WTC11 (cell line): Measurements from ENCODE around the gene SPRY1. TPM values are rescaled to one million over a fixed set of nuclear protein-coding genes. Genes with fewer than 3 reads are reported as not detected.

Experiments
- ATAC-seq: fragments of 200-7000 bp; cut with Tn5 transposase; 2 replicates; pipeline ENCODE4 v1.10.0; 2021; ENCODE audit warnings: mild to moderate bottlenecking, moderate library complexity
- CTCF ChIA-PET: fragments of 300-600 bp; sonication (Branson Sonifier 250); formaldehyde crosslinking; loops from one replicate; lab custom pipeline; 2021; ENCODE audit warnings: antibody characterized with exemption; lab: Charles Lee
- POLR2A ChIA-PET: fragments of 350-600 bp; sonication (Branson Sonifier 250); formaldehyde crosslinking; loops from one replicate; lab custom pipeline; 2021; ENCODE audit warnings: antibody characterized with exemption; lab: Charles Lee
- DNase-seq: peaks from one replicate; pipeline ENCODE4 v3.0.0; 2021; ENCODE audit warnings: low spot score
- H3K27ac Mint-ChIP-seq: 2 replicates; pipeline ENCODE4 v1.8.0; 2021; ENCODE audit warnings: mixed read lengths
- H3K27me3 Mint-ChIP-seq: 2 replicates; pipeline ENCODE4 v1.8.0; 2021; ENCODE audit warnings: low read depth, mild to moderate bottlenecking, moderate library complexity, mixed read lengths
- H3K36me3 Mint-ChIP-seq: 2 replicates; pipeline ENCODE4 v1.8.0; 2021; ENCODE audit warnings: mixed read lengths
- H3K4me1 Mint-ChIP-seq: 2 replicates; pipeline ENCODE4 v1.8.0; 2022; ENCODE audit warnings: mixed read lengths
- H3K4me3 Mint-ChIP-seq: 2 replicates; pipeline ENCODE4 v1.8.0; 2021; ENCODE audit warnings: mild to moderate bottlenecking, moderate library complexity, mixed read lengths
- H3K9me3 Mint-ChIP-seq: 2 replicates; pipeline ENCODE4 v1.8.0; 2021; ENCODE audit warnings: mixed read lengths
- ATF1 ChIP-seq: sonication (generic); formaldehyde crosslinking; IDR thresholded peaks from 2 replicates; pipeline ENCODE4 v1.8.1; 2023; ENCODE audit warnings: mild to moderate bottlenecking, moderate library complexity, missing genetic modification reagents
- CREB1 ChIP-seq: sonication (generic); formaldehyde crosslinking; IDR thresholded peaks from 2 replicates; pipeline ENCODE4 v1.8.0; 2023; ENCODE audit warnings: mild to moderate bottlenecking, missing genetic modification reagents
- CREM ChIP-seq: sonication (generic); formaldehyde crosslinking; IDR thresholded peaks from 2 replicates; pipeline ENCODE4 v1.8.1; 2022; ENCODE audit warnings: mild to moderate bottlenecking, missing genetic modification reagents, moderate library complexity
- NFE2L1 ChIP-seq: sonication (generic); formaldehyde crosslinking; IDR thresholded peaks from 2 replicates; pipeline ENCODE4 v1.8.1; 2023; ENCODE audit warnings: missing genetic modification reagents
- NFYB ChIP-seq: sonication (generic); formaldehyde crosslinking; conservative IDR thresholded peaks from 2 replicates; pipeline ENCODE4 v1.8.0; 2022; ENCODE audit warnings: low read depth, missing genetic modification reagents
- NR1H2 ChIP-seq: sonication (generic); formaldehyde crosslinking; IDR thresholded peaks from 2 replicates; pipeline ENCODE4 v1.9.0; 2021; ENCODE audit warnings: mild to moderate bottlenecking, moderate library complexity, missing genetic modification reagents
- TEAD1 ChIP-seq: sonication (generic); formaldehyde crosslinking; IDR thresholded peaks from 2 replicates; pipeline ENCODE4 v1.8.0; 2022; ENCODE audit warnings: mild to moderate bottlenecking, missing genetic modification reagents
- TEAD4 ChIP-seq: sonication (generic); formaldehyde crosslinking; IDR thresholded peaks from 2 replicates; pipeline ENCODE4 v1.8.0; 2022; ENCODE audit warnings: mild to moderate bottlenecking, missing genetic modification reagents
- ZNF138 ChIP-seq: sonication (generic); formaldehyde crosslinking; conservative IDR thresholded peaks from 2 replicates; pipeline ENCODE4 v1.8.1; 2022; ENCODE audit warnings: mild to moderate bottlenecking, moderate library complexity, missing genetic modification reagents
- ZNF416 ChIP-seq: fragments of 250-450 bp; sonication (Bioruptor Pico); IDR thresholded peaks from 2 replicates; pipeline ENCODE4 v1.9.0; 2021; ENCODE audit warnings: mild to moderate bottlenecking, inconsistent platforms
- total RNA-seq: library from RNA; stranded (reverse); gene quantifications from 3 replicates; pipeline ENCODE4 v1.2.3, GENCODE V29; 2021
- TF ChIP-seq, protein P1 (sequence below): sonication (generic); formaldehyde crosslinking; IDR thresholded peaks from 2 replicates; pipeline ENCODE4 v1.8.0; 2023; ENCODE audit warnings: missing genetic modification reagents, mild to moderate bottlenecking, borderline replicate concordance
- TF ChIP-seq, protein P2 (sequence below): sonication (generic); formaldehyde crosslinking; IDR thresholded peaks from 2 replicates; pipeline ENCODE4 v1.8.1; 2023; ENCODE audit warnings: mild to moderate bottlenecking, missing genetic modification reagents, moderate library complexity
- TF ChIP-seq, protein P3 (sequence below): sonication (generic); formaldehyde crosslinking; IDR thresholded peaks from 2 replicates; pipeline ENCODE4 v1.8.0; 2023; ENCODE audit warnings: mild to moderate bottlenecking, missing genetic modification reagents
- TF ChIP-seq, protein P4 (sequence below): fragments of 250-450 bp; sonication (Bioruptor Pico); IDR thresholded peaks from 2 replicates; pipeline ENCODE4 v1.9.0; 2021; ENCODE audit warnings: moderate library complexity, mild to moderate bottlenecking, inconsistent platforms, borderline replicate concordance
- TF ChIP-seq, protein P5 (sequence below): sonication (generic); formaldehyde crosslinking; IDR thresholded peaks from 2 replicates; pipeline ENCODE4 v1.8.0; 2022; ENCODE audit warnings: missing genetic modification reagents

Gene SPRY1
- total RNA-seq, 1 experiment from 2014 or later, result 107 TPM

DNA sequence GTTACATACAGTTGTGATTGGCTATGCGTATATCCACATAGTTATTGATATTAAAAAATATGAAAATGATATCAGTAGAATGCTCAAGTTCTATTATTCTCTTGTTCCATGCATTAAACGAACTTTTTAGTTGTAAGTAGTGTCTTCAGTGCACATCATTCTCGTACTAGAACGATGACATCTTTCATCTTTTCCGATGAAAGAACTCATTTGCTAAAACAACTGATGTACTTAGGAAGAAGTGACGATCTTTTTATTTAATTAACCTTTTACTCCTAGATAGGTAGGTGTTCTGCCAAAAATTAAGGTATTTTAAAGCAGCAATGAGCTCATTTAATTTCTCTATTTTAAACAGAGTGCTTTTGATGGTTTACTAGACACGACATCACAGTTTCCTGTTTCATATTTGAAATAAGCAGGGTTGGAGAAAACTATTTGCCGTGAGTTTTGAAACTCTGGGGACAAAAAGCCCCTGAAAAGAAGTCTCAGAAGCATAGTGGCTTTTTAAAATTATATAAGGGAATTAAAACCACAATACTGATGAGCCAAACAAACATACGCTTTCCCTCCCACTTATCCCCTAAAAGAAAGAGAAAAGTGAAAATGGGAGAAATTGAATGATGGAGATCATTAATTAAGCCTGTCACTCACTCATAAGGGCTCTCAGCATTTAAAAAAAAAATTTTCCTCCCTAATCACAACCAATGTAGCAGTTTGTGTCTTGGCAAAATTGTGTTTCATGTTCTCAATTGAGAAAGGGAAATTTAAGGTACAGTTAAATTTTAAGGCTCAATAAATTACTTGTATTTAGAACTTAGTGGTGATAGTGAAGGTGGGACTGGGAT, 25.6 kb downstream of the SPRY1 start (continued):
- TF ChIP-seq, protein P1, sequence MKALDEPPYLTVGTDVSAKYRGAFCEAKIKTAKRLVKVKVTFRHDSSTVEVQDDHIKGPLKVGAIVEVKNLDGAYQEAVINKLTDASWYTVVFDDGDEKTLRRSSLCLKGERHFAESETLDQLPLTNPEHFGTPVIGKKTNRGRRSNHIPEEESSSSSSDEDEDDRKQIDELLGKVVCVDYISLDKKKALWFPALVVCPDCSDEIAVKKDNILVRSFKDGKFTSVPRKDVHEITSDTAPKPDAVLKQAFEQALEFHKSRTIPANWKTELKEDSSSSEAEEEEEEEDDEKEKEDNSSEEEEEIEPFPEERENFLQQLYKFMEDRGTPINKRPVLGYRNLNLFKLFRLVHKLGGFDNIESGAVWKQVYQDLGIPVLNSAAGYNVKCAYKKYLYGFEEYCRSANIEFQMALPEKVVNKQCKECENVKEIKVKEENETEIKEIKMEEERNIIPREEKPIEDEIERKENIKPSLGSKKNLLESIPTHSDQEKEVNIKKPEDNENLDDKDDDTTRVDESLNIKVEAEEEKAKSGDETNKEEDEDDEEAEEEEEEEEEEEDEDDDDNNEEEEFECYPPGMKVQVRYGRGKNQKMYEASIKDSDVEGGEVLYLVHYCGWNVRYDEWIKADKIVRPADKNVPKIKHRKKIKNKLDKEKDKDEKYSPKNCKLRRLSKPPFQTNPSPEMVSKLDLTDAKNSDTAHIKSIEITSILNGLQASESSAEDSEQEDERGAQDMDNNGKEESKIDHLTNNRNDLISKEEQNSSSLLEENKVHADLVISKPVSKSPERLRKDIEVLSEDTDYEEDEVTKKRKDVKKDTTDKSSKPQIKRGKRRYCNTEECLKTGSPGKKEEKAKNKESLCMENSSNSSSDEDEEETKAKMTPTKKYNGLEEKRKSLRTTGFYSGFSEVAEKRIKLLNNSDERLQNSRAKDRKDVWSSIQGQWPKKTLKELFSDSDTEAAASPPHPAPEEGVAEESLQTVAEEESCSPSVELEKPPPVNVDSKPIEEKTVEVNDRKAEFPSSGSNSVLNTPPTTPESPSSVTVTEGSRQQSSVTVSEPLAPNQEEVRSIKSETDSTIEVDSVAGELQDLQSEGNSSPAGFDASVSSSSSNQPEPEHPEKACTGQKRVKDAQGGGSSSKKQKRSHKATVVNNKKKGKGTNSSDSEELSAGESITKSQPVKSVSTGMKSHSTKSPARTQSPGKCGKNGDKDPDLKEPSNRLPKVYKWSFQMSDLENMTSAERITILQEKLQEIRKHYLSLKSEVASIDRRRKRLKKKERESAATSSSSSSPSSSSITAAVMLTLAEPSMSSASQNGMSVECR (CRISPR knock-in tag), result no peak
- TF ChIP-seq ZNF138 (no peak), ZNF416 (CRISPR knock-in tag) (no peak)
- TF ChIP-seq, protein P2, sequence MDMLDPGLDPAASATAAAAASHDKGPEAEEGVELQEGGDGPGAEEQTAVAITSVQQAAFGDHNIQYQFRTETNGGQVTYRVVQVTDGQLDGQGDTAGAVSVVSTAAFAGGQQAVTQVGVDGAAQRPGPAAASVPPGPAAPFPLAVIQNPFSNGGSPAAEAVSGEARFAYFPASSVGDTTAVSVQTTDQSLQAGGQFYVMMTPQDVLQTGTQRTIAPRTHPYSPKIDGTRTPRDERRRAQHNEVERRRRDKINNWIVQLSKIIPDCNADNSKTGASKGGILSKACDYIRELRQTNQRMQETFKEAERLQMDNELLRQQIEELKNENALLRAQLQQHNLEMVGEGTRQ (CRISPR knock-in tag), result no peak

DNA sequence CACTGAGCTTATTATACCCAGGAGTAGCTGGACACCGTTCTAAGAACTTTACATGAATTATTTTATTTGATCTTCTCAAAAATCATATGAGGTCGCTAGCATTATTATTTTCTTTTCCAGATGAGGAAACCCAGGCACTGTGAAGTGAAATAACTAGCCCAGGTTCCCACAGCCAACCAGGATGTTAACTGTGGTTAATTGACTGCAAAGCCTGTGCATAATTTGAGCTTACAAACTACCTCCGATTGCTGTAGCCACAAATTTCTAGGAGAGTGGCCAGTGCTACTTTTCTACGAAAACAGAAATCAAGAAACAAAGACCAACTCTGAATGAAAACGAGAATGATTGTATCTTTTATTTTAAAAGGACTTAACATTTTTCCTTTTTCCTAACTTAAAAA, 27.2 kb downstream of the SPRY1 start:
- Mint-ChIP-seq H3K9me3 (peaks cover 33% of the 10 kb centered on the region), H3K4me3 (no peak overlapping the region), H3K36me3 (peaks cover 28% of the 10 kb centered on the region), H3K4me1 (peaks cover 32% of the 10 kb centered on the region), H3K27ac (no peak overlapping the region), H3K27me3 (no peaks in the 10 kb centered on the region)
- ATAC-seq, result no peak
- TF ChIP-seq ATF1 (CRISPR knock-in tag) (no peak), CREB1 (no peak), NFYB (CRISPR knock-in tag) (no peak), NR1H2 (CRISPR knock-in tag) (no peak), NFE2L1 (CRISPR knock-in tag) (no peak), CREM (CRISPR knock-in tag) (no peak), TEAD4 (CRISPR knock-in tag) (no peak), TEAD1 (CRISPR knock-in tag) (no peak)
- TF ChIP-seq, protein P3, sequence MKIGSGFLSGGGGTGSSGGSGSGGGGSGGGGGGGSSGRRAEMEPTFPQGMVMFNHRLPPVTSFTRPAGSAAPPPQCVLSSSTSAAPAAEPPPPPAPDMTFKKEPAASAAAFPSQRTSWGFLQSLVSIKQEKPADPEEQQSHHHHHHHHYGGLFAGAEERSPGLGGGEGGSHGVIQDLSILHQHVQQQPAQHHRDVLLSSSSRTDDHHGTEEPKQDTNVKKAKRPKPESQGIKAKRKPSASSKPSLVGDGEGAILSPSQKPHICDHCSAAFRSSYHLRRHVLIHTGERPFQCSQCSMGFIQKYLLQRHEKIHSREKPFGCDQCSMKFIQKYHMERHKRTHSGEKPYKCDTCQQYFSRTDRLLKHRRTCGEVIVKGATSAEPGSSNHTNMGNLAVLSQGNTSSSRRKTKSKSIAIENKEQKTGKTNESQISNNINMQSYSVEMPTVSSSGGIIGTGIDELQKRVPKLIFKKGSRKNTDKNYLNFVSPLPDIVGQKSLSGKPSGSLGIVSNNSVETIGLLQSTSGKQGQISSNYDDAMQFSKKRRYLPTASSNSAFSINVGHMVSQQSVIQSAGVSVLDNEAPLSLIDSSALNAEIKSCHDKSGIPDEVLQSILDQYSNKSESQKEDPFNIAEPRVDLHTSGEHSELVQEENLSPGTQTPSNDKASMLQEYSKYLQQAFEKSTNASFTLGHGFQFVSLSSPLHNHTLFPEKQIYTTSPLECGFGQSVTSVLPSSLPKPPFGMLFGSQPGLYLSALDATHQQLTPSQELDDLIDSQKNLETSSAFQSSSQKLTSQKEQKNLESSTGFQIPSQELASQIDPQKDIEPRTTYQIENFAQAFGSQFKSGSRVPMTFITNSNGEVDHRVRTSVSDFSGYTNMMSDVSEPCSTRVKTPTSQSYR (CRISPR knock-in tag), result no peak
- TF ChIP-seq, protein P4, sequence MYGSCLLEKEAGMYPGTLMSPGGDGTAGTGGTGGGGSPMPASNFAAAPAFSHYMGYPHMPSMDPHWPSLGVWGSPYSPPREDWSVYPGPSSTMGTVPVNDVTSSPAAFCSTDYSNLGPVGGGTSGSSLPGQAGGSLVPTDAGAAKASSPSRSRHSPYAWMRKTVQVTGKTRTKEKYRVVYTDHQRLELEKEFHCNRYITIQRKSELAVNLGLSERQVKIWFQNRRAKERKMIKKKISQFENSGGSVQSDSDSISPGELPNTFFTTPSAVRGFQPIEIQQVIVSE, result no peak
- TF ChIP-seq, protein P5, sequence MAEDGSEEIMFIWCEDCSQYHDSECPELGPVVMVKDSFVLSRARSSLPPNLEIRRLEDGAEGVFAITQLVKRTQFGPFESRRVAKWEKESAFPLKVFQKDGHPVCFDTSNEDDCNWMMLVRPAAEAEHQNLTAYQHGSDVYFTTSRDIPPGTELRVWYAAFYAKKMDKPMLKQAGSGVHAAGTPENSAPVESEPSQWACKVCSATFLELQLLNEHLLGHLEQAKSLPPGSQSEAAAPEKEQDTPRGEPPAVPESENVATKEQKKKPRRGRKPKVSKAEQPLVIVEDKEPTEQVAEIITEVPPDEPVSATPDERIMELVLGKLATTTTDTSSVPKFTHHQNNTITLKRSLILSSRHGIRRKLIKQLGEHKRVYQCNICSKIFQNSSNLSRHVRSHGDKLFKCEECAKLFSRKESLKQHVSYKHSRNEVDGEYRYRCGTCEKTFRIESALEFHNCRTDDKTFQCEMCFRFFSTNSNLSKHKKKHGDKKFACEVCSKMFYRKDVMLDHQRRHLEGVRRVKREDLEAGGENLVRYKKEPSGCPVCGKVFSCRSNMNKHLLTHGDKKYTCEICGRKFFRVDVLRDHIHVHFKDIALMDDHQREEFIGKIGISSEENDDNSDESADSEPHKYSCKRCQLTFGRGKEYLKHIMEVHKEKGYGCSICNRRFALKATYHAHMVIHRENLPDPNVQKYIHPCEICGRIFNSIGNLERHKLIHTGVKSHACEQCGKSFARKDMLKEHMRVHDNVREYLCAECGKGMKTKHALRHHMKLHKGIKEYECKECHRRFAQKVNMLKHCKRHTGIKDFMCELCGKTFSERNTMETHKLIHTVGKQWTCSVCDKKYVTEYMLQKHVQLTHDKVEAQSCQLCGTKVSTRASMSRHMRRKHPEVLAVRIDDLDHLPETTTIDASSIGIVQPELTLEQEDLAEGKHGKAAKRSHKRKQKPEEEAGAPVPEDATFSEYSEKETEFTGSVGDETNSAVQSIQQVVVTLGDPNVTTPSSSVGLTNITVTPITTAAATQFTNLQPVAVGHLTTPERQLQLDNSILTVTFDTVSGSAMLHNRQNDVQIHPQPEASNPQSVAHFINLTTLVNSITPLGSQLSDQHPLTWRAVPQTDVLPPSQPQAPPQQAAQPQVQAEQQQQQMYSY (CRISPR knock-in tag), result no peak
- CTCF ChIA-PET, result no interaction called here
- no peak for DNase-seq
- POLR2A ChIA-PET, result no interaction called here
